Right atrium auricular region (tissue), 2 donors: Measurements from ENCODE around the gene OGFR. TPM values are rescaled to one million over a fixed set of nuclear protein-coding genes. Genes with fewer than 3 reads are reported as not detected.

Experiments
- DNase-seq: peaks from one replicate; pipeline ENCODE4 v3.0.0-alpha.2; 2019; ENCODE audit warnings: low spot score
- H3K27ac ChIP-seq, 2 donors: fragments of 200-600 bp; sonication (generic); 1 replicate in 1 of 2; 2 replicates in 1 of 2; pipeline ENCODE4 v1.5.1; 2016 to 2019
- H3K27me3 ChIP-seq, 2 donors: fragments of 200-600 bp; sonication (generic); one replicate each; pipeline versions ENCODE4 v1.5.1 to v1.6.0; 2017 to 2019
- H3K36me3 ChIP-seq: fragments of 200-600 bp; sonication (generic); one replicate; pipeline ENCODE4 v1.5.1; 2016
- H3K4me1 ChIP-seq, 2 donors: fragments of 200-600 bp; sonication (generic); one replicate each; pipeline versions ENCODE4 v1.5.1 to v1.6.0; 2017 to 2019
- H3K4me3 ChIP-seq, 2 donors: fragments of 200-600 bp; sonication (generic); 1 replicate in 1 of 2; 2 replicates in 1 of 2; pipeline ENCODE4 v1.5.1; 2017 to 2019; ENCODE audit warnings: mild to moderate bottlenecking in 1 of 2, moderate library complexity in 1 of 2
- H3K9me3 ChIP-seq, 2 donors: fragments of 200-600 bp; sonication (generic); one replicate each; pipeline ENCODE4 v1.5.1; 2019
- total RNA-seq, 2 donors: library from RNA; depleted of rRNA; stranded (reverse); fragments of >200 nt; gene quantifications; one replicate each; pipeline ENCODE4 v1.1.0, GENCODE V29; 2016
- TF ChIP-seq, protein P1 (sequence below), 2 donors: fragments of 200-600 bp; sonication (generic); IDR thresholded peaks; one replicate each; pipeline ENCODE4 v1.5.1; 2019; ENCODE audit warnings: antibody characterized with exemption in 2 of 2

OGFR gene
- total RNA-seq, 2 donors from 2014 or later, result 17.3 to 31.2 TPM

DNA sequence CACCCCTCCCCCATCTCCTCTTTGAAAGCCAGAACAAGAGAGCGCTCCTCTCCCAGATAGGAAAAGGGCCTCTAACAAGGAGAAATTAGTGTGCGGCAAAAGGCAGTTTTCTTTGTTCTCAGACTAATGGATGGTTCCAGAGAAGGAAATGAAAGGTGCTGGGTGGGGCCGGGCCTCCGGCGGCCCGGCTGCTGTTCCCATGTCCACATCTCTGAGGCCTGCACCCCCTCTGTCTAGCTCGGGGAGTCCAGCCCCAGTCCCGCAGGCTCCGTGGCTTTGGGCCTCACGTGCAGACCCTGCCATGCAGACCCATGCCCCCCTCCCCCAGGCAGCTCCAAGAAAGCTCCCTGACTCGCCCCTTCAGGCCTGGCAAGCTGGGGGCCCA lies 44.2 kb upstream of the OGFR start:
- Histone ChIP-seq H3K27me3 (no peaks in the 10 kb centered on the region), H3K4me1 (no peaks in the 10 kb centered on the region), H3K9me3 (no peaks in the 10 kb centered on the region), H3K4me3 (no peak overlapping the region), H3K27ac (no peak overlapping the region), H3K36me3 (no peaks in the 10 kb centered on the region)
- TF ChIP-seq, protein P1, sequence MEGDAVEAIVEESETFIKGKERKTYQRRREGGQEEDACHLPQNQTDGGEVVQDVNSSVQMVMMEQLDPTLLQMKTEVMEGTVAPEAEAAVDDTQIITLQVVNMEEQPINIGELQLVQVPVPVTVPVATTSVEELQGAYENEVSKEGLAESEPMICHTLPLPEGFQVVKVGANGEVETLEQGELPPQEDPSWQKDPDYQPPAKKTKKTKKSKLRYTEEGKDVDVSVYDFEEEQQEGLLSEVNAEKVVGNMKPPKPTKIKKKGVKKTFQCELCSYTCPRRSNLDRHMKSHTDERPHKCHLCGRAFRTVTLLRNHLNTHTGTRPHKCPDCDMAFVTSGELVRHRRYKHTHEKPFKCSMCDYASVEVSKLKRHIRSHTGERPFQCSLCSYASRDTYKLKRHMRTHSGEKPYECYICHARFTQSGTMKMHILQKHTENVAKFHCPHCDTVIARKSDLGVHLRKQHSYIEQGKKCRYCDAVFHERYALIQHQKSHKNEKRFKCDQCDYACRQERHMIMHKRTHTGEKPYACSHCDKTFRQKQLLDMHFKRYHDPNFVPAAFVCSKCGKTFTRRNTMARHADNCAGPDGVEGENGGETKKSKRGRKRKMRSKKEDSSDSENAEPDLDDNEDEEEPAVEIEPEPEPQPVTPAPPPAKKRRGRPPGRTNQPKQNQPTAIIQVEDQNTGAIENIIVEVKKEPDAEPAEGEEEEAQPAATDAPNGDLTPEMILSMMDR (IDR thresholded peaks at IDR 0.05), result no peak
- DNase-seq, result no peak

DNA sequence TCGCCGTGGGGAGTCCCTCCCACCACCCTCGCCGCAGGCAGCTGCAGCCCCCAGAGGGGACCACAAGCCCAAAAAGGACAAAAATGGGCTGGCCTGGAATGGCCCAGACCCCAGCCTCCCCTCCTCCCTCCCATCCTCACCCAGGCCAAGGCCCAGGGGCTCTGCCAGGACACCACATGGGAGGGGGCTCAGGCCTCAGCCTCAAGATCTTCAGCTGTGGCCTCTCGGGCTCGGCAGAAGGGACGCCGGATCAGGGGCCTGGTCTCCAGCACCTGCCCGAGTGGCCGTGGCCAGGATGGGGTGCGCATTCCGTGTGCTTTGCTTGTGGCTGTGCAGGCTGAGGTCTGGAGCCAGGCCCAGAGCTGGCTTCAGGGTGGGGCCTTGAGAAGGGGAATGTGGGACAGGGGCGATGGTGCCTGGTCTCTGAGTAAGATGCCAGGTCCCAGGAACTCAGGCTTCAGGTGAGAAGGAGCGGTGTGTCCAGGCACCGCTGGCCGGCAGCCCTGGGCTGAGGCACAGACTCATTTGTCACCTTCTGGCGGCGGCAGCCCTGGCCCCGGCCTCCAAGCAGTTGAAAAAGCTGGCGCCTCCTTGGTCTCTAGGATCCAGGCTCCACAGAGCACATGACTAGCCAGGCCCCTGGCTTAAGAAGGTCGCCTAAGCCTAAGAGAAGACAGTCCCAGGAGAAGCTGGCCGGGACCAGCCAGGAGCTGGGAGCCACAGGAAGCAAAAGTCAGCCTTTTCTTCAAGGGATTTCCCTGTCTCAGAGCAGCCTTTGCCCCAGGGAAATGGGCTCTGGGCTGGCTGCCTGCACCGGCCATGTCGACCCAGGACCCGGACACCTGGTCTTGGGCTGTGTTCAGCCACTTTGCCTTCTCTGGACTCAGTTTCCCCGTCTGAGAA lies 43.5 kb upstream of the OGFR start:
- H3K9me3 ChIP-seq, result no peaks in the 10 kb centered on the region
- TF ChIP-seq, protein P1 (IDR thresholded peaks at IDR 0.05), result no peak
- H3K27me3 ChIP-seq, result no peaks in the 10 kb centered on the region
- H3K4me1 ChIP-seq, result no peaks in the 10 kb centered on the region
- H3K4me3 ChIP-seq, result no peak overlapping the region
- no peak overlapping the region for H3K27ac ChIP-seq
- no peaks in the 10 kb centered on the region for H3K36me3 ChIP-seq
- no peak for DNase-seq

DNA sequence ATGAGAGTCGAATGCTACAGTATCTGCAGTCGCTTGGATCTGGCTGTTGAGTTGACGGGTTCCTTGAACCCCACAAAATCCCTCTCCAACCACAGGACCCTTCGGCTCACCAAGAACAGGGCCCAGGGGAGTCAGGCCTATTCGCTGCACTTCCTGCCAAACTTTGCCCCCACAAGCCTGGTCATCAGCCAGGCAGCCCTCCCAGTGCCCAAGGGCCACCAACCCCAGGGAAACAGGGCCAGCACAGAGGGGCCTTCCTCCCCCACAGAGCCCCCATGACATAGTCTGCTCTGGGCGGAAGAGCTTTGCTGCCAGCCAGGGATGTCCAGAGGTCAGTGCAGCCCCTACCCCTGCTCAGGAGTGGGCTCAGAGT lies 42.9 kb upstream of the OGFR start:
- H3K36me3 ChIP-seq, result no peaks in the 10 kb centered on the region
- no peaks in the 10 kb centered on the region for H3K4me1 ChIP-seq
- no peak for DNase-seq
- no peaks in the 10 kb centered on the region for H3K9me3 ChIP-seq
- TF ChIP-seq, protein P1 (IDR thresholded peaks at IDR 0.05), result no peak
- H3K4me3 ChIP-seq, result no peak overlapping the region
- no peak overlapping the region for H3K27ac ChIP-seq
- no peaks in the 10 kb centered on the region for H3K27me3 ChIP-seq

DNA sequence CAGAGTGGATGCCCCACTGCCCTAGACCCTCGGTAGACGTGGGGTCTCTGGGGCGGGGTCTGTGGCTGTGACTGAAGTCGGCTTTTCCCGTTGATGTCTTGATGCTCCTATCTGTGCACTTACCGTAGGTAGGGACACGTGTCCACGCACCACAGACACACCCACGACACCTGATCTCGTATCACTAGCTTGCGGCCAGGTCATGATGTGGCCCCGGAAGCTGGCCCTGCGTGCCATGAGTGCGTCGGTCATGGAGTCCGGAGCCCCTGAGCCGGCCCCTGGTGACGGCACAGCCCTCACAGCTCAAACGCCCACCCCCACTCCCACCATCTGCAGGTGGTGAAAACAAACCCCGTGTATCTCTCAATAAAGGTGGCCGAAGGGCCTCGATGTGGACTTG lies 42.3 kb upstream of the OGFR start:
- DNase-seq, result no peak
- H3K9me3 ChIP-seq, result no peaks in the 10 kb centered on the region
- H3K4me1 ChIP-seq, result no peaks in the 10 kb centered on the region
- no peaks in the 10 kb centered on the region for H3K27me3 ChIP-seq
- H3K4me3 ChIP-seq, result no peak overlapping the region
- no peak overlapping the region for H3K27ac ChIP-seq
- H3K36me3 ChIP-seq, result no peaks in the 10 kb centered on the region
- TF ChIP-seq, protein P1 (IDR thresholded peaks at IDR 0.05), result no peak

GRCh38 chr20:62762801-62763368 lies 41.8 kb upstream of the OGFR start:
- Histone ChIP-seq H3K4me1 (no peaks in the 10 kb centered on the region), H3K27ac (no peak overlapping the region), H3K4me3 (no peak overlapping the region), H3K9me3 (no peaks in the 10 kb centered on the region), H3K27me3 (no peaks in the 10 kb centered on the region), H3K36me3 (no peaks in the 10 kb centered on the region)
- TF ChIP-seq, protein P1 (IDR thresholded peaks at IDR 0.05), result no peak
- no peak for DNase-seq
